Hippocampal formation (tissue), 2 donors: ENCODE measurements around the gene STAT6.

Experiments used
- DNase-seq, 2 donors: peaks; one replicate each; lab custom pipeline; 2025; lab: John Stamatoyannopoulos, UW

The STAT6 gene

DNA sequence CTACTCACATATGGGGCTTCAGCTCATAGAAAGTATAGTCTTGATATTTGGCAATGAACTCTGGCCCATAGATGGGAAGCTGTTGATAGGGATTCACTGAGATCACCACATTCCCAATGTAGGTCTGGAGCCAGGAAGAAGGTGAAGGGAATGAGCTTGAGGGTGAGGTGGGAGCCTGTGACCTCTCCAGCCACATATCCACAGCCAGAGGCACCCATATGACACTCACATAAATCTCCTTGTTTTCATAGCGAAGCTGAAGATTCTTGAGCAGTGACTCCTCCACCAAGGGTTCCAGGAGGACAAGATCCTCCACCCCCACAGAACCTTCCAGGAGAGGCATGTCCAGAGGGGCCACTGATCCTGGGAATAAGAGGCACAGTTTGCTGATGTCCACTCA lies 63.2 kb downstream of the STAT6 start:
- no peak for DNase-seq

DNA sequence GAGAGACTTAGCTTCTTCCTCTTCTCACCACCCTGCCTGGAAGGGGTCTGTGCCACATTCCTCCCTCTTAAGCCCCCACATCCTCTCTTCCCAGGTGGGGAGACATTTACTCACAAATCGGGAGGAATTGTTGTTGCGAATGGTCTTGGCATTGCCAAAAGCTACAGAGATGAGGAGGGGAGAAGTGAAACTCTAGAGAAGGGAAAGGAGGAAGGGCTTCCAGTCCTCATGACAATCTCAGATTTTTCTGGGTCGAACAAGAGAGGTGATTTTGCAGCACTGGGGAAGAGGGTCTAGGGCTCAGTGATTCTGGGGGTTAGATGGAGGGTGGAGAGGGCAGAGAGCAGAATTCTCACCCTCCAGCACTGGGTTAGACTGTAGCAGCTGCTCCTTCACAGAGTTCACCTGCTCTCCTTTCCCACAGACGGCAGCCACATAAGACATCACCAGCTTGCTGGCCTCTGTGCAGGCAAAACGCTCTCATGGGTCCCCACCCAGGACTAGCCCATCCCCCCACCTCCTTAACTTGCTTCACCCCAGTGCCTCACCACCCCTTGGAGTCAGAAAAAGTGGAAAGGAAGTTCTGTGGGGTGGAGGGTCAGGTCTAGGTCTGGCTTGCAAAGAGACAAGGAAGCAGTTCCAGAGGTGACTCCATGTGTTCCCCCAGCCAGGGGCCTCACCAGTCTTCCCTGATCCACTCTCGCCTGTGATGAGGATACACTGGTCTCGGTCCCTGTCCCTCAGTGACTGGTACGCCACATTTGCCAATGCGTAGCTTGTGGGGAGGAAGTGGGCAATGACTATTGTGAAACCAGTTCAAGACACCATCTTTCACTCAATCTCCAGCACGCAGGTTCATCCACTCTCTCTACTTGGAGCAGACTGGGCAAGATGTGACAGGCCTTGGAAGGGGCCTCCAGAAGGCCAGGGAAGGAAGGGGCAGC lies 63.9 kb downstream of the STAT6 start:
- DNase-seq = no peak

DNA sequence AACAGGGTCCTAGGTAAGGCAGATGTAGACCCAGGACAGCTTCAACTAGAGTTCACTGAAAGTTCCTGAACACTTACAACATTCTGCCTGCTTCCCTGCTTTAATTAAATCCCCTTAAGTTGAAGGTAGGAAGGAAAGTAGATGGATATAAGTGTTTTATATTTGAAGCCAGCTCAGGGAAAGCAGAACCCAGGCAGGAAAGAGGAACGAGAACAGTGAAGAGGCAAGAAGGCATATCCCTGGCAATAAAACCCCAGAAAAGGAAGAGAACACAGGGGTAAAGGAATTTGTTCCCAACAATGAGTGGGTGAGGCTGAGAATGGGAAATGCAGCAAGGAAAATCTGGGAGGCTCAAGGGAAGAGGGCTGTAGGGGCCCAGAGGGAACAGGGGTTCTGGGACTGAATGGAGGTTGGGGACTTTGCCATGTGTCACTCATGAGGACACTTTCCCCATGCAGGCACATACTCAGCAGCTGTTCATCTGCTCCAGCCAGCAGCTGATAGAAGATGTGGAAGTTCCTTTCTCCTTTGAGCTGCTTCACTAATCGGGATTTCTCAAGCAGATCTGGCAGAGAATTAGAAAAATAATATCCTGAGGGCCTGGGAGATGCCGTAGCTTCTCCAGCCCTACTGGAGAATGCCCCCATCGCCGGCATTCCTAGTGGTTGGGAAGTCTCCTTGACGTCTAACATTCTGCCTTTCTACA lies 64.9 kb downstream of the STAT6 start:
- DNase-seq = no peak
